ENCODE measurements around the gene STX11. TPM values are rescaled to one million over a fixed set of nuclear protein-coding genes. Genes with fewer than 3 reads are reported as not detected.

Gene STX11
- total RNA-seq, 1 donor from 2014 or later = 6.8 TPM

- no peak for DNase-seq
- intact Hi-C loops (cut with micrococcal nuclease) = no loop called here
- no peak overlapping the region for H3K4me3 ChIP-seq
- TF ChIP-seq CTCF (IDR thresholded peaks at IDR 0.05; ENCODE audit: borderline replicate concordance) = no peak
- H3K36me3 ChIP-seq = peaks cover 10% of the 10 kb centered on the region
- H3K27me3 ChIP-seq (ENCODE audit: low read depth) = no peaks in the 10 kb centered on the region
- H3K27ac ChIP-seq (replicated peaks) = no peak overlapping the region
- no peaks in the 10 kb centered on the region for H3K9me3 ChIP-seq (replicated peaks)
- H3K4me1 ChIP-seq = peaks cover 13% of the 10 kb centered on the region
These were observed 19.7 kb downstream of the STX11 start for GRCh38 chr6:144170044-144170443.

- H3K4me1 ChIP-seq = peaks cover 13% of the 10 kb centered on the region
- no peak overlapping the region for H3K4me3 ChIP-seq
- DNase-seq = no peak
- H3K36me3 ChIP-seq = peaks cover 10% of the 10 kb centered on the region
- no peaks in the 10 kb centered on the region for H3K27me3 ChIP-seq (ENCODE audit: low read depth)
- H3K27ac ChIP-seq (replicated peaks) = no peak overlapping the region
- intact Hi-C loops (cut with micrococcal nuclease) = no loop called here
- TF ChIP-seq CTCF (IDR thresholded peaks at IDR 0.05; ENCODE audit: borderline replicate concordance) = no peak
- no peaks in the 10 kb centered on the region for H3K9me3 ChIP-seq (replicated peaks)
These were observed 21.1 kb downstream of the STX11 start for GRCh38 chr6:144171406-144171805.

GRCh38 chr6:144174006-144174405, 23.7 kb downstream of the STX11 start:
- Histone ChIP-seq H3K4me1 (peaks cover 13% of the 10 kb centered on the region), H3K27ac (replicated peaks) (no peak overlapping the region), H3K9me3 (replicated peaks) (no peaks in the 10 kb centered on the region), H3K4me3 (no peak overlapping the region), H3K27me3 (ENCODE audit: low read depth) (no peaks in the 10 kb centered on the region), H3K36me3 (peaks cover 4% of the 10 kb centered on the region)
- intact Hi-C loops (cut with micrococcal nuclease) = no loop called here
- no peak for TF ChIP-seq CTCF (IDR thresholded peaks at IDR 0.05; ENCODE audit: borderline replicate concordance)
- no peak for DNase-seq

- H3K27me3 ChIP-seq (ENCODE audit: low read depth) = no peaks in the 10 kb centered on the region
- no peak for TF ChIP-seq CTCF (IDR thresholded peaks at IDR 0.05; ENCODE audit: borderline replicate concordance)
- H3K4me1 ChIP-seq = peaks cover 20% of the 10 kb centered on the region
- DNase-seq = no peak
- no peak overlapping the region for H3K4me3 ChIP-seq
- H3K27ac ChIP-seq (replicated peaks) = no peak overlapping the region
- H3K9me3 ChIP-seq (replicated peaks) = no peaks in the 10 kb centered on the region
- intact Hi-C loops (cut with micrococcal nuclease) = no loop called here
- no peaks in the 10 kb centered on the region for H3K36me3 ChIP-seq
These were observed 25.7 kb downstream of the STX11 start for GRCh38 chr6:144176043-144176442.

GRCh38 chr6:144177726-144178125, 27.4 kb downstream of the STX11 start:
- Histone ChIP-seq H3K9me3 (replicated peaks) (no peaks in the 10 kb centered on the region), H3K36me3 (no peaks in the 10 kb centered on the region), H3K4me3 (no peak overlapping the region), H3K27ac (replicated peaks) (no peak overlapping the region), H3K4me1 (peaks cover 20% of the 10 kb centered on the region), H3K27me3 (ENCODE audit: low read depth) (no peaks in the 10 kb centered on the region)
- intact Hi-C loops (cut with micrococcal nuclease) = no loop called here
- TF ChIP-seq CTCF (IDR thresholded peaks at IDR 0.05; ENCODE audit: borderline replicate concordance) = no peak
- DNase-seq = no peak

- TF ChIP-seq CTCF (IDR thresholded peaks at IDR 0.05; ENCODE audit: borderline replicate concordance) = no peak
- H3K4me3 ChIP-seq = no peak overlapping the region
- DNase-seq = no peak
- intact Hi-C loops (cut with micrococcal nuclease) = no loop called here
- H3K27me3 ChIP-seq (ENCODE audit: low read depth) = no peaks in the 10 kb centered on the region
- no peaks in the 10 kb centered on the region for H3K9me3 ChIP-seq (replicated peaks)
- H3K36me3 ChIP-seq = no peaks in the 10 kb centered on the region
- H3K27ac ChIP-seq (replicated peaks) = no peak overlapping the region
- peaks cover 20% of the 10 kb centered on the region for H3K4me1 ChIP-seq
These were observed 28.0 kb downstream of the STX11 start for GRCh38 chr6:144178323-144178722.

All from left ventricle myocardium inferior (tissue), 1 donor.